HUES6 (cell line): ENCODE data around the gene CALHM2.

Source experiments
- H3K27ac ChIP-seq: 2 replicates; pipeline ENCODE4 v1.7.0; 2013; ENCODE audit warnings: low read depth, mild to moderate bottlenecking, low read length, inconsistent platforms
- H3K27me3 ChIP-seq: 2 replicates; pipeline ENCODE4 v1.6.1; 2013; ENCODE audit warnings: low read length; ENCODE audit not compliant: control insufficient read depth, insufficient read depth
- H3K36me3 ChIP-seq: 2 replicates; pipeline ENCODE4 v1.6.1; 2013; ENCODE audit warnings: low read length; ENCODE audit not compliant: control insufficient read depth, insufficient read depth
- H3K4me1 ChIP-seq: 2 replicates; pipeline ENCODE4 v1.6.1; 2013; ENCODE audit warnings: low read length; ENCODE audit not compliant: control insufficient read depth, insufficient read depth
- H3K4me3 ChIP-seq: 2 replicates; pipeline ENCODE4 v1.5.1; 2013; ENCODE audit warnings: low read depth, low read length
- H3K9ac ChIP-seq: one replicate; pipeline ENCODE4 v1.6.1; 2013; ENCODE audit warnings: mild to moderate bottlenecking, low read length
- H3K9me3 ChIP-seq: 2 replicates; pipeline ENCODE4 v1.6.1; 2013; ENCODE audit warnings: low read depth, low read length; ENCODE audit not compliant: control insufficient read depth, insufficient read depth

CALHM2 gene

DNA sequence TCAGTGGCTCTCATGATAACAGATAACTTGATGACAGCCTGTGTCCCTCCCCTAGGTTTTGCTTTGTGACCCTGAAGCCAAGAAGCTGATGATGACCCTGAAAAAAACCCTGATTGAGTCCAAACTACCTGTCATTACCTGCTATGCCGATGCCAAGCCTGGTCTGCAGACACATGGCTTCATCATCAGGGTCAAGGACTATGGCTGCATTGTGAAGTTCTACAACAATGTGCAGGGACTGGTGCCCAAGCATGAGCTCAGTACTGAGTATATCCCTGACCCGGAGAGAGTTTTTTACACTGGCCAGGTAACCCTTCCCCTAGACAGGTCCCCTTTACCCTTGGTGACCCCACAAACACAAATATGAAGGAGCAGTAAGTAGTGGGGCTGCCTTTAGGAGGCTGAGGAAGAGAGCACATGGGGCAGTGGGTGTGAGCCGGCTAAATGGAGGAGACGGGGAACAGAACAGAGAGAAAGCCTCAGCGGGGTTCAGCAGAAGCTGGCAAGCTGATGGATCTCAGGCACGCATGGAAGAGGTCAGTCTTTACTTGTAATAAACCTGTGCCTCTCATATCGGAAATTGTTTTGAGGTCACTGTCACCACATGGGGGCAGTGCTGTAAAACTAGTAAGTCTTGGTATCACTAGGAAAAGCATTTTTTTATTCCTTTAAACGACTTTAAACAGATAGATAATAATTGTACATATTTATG, 35.6 kb downstream of the CALHM2 start:
- H3K9me3 ChIP-seq = no peaks in the 10 kb centered on the region
- H3K27ac ChIP-seq = no peak overlapping the region
- no peaks in the 10 kb centered on the region for H3K4me1 ChIP-seq
- no peak overlapping the region for H3K4me3 ChIP-seq
- H3K9ac ChIP-seq = no peak overlapping the region
- peaks cover 98% of the 10 kb centered on the region for H3K36me3 ChIP-seq
- no peaks in the 10 kb centered on the region for H3K27me3 ChIP-seq

- H3K9ac ChIP-seq = no peak overlapping the region
- H3K36me3 ChIP-seq = peaks cover 99% of the 10 kb centered on the region
- no peak overlapping the region for H3K4me3 ChIP-seq
- H3K4me1 ChIP-seq = no peaks in the 10 kb centered on the region
- no peaks in the 10 kb centered on the region for H3K27me3 ChIP-seq
- H3K9me3 ChIP-seq = no peaks in the 10 kb centered on the region
- no peak overlapping the region for H3K27ac ChIP-seq
These were observed 36.6 kb downstream of the CALHM2 start for GRCh38 chr10:103415581-103415980.

- Histone ChIP-seq H3K27ac (no peak overlapping the region), H3K27me3 (no peaks in the 10 kb centered on the region), H3K36me3 (peaks cover 99% of the 10 kb centered on the region), H3K4me3 (no peak overlapping the region), H3K9me3 (no peaks in the 10 kb centered on the region), H3K4me1 (no peaks in the 10 kb centered on the region), H3K9ac (no peak overlapping the region)
These were observed 38.6 kb downstream of the CALHM2 start for GRCh38 chr10:103413564-103413963.

DNA sequence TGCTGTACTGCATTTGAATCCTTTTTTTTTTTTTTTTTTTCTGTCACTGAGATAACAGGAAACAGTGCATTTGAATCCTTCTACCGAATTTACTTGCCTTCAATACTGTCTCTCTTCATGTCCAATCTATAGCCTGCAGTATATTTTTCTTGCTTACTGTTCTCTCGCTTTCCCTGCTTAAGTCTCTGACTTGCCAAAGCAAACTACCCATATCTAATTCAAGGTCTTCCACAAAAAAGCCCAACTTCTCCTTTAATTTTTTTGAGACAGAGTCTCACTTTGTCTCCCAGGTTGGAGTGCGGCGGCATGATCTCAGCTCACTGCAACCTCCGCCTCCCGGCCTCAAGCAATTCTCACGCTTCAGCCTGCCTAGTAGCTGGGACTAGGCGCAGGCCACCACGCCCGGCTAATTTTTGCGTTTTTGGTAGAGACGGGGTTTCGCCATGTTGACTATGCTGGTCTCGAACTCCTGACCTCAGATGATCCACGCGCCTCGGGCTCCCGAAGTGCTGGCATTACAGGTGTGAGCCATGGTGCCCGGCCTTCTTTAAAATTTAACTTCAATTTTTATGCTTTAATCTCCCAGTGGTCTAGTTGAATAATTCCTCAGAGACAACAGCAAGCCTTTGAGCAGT, 54.9 kb downstream of the CALHM2 start:
- no peak overlapping the region; the same call in 1 of the 2 replicates for H3K27ac ChIP-seq

DNA sequence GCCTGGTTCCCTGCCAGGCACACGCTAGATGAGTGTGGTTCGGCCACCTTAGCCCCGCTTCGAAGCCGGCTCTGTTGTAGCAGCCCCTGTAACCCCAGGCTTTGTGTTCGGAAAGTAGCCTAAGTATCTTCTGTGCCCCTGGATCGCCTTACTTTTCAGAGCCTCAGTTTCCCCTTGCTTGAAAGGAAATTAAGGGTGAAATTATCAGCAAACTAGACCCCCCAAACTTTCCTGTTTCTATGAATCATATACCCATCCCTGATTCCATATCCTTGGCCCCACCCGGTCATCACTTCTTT, 55.4 kb downstream of the CALHM2 start:
- Histone ChIP-seq H3K4me3 (peak overlapping the region; percentile 87), H3K9ac (peak overlapping the region; percentile 93), H3K27me3 (no peaks in the 10 kb centered on the region), H3K27ac (peak overlapping the region; percentile 18; the same call in 1 of the 2 replicates), H3K36me3 (peaks cover 68% of the 10 kb centered on the region), H3K9me3 (no peaks in the 10 kb centered on the region), H3K4me1 (peaks cover 9% of the 10 kb centered on the region)

More for the DNA sequence above, 54.9 kb downstream of the CALHM2 start:
- H3K9ac ChIP-seq = peak overlapping the region; percentile 93
- H3K27me3 ChIP-seq = no peaks in the 10 kb centered on the region
- no peaks in the 10 kb centered on the region for H3K9me3 ChIP-seq
- H3K4me1 ChIP-seq = peaks cover 9% of the 10 kb centered on the region
- H3K4me3 ChIP-seq = peak overlapping the region; percentile 87
- peaks cover 68% of the 10 kb centered on the region for H3K36me3 ChIP-seq
